HT1080 (cell line): ENCODE measurements around the gene PDZD8. TPM values are rescaled to one million over a fixed set of nuclear protein-coding genes. Genes with fewer than 3 reads are reported as not detected.
"Not testable (repeated sequence)": the region's sequence is repeated elsewhere in the genome, so short reads cannot be mapped to it uniquely, and the experiment has no call there.

ENCODE experiments used
- DNase-seq: peaks from one replicate; pipeline ENCODE4 v3.0.0-alpha.2; 2015; ENCODE audit warnings: low read depth
- total RNA-seq: library from RNA; depleted of rRNA; stranded (reverse); fragments of >200 nt; shearing (Covaris generic); gene quantifications from 2 replicates; pipeline ENCODE4 v1.2.3, GENCODE V29; 2014

Gene PDZD8
- total RNA-seq, 1 experiment from 2014 or later: 26.1 TPM

- DNase-seq: no peak
Observed at GRCh38 chr10:117299435-117299834, 75.8 kb downstream of the PDZD8 start.

DNA sequence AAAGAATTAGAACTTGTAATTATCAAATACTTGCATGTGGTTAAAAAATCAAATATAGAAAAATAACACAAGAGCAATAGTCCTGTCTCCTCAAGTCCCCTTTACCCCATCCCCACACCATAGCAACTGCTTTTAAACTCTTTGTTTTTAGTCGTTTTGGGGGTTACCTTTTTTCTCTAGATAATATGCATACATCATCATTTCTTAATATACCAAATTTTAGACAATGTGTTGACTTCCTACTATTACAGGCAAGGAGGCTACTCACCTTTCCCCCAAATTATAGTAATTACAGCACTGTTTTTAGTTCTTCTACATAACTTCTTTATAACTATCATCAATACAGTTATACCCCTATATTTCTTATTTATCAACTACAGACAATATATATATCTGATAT is 77.0 kb downstream of the PDZD8 start:
- no peak for DNase-seq

DNA sequence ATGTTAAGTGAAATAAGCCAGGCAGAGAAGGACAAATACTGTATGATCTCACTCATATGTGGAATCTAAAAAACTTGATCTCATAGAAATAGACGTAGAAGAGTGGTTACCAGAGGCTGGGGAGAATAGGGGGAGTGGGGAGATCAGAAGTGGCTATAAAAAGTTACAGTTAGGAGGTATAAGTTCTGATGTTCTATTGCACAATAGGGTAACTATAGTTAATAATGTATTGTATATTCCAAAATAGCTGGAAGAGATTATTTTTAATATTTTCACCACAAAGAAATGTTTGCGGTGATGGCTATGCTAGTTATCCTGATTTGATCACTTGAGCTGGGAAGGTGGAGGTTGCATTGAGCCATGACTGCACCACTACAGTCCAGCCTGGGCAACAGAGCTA is 80.5 kb downstream of the PDZD8 start:
- no peak for DNase-seq

- no peak for DNase-seq
Observed at GRCh38 chr10:117294039-117294645, 81.1 kb downstream of the PDZD8 start.

DNA sequence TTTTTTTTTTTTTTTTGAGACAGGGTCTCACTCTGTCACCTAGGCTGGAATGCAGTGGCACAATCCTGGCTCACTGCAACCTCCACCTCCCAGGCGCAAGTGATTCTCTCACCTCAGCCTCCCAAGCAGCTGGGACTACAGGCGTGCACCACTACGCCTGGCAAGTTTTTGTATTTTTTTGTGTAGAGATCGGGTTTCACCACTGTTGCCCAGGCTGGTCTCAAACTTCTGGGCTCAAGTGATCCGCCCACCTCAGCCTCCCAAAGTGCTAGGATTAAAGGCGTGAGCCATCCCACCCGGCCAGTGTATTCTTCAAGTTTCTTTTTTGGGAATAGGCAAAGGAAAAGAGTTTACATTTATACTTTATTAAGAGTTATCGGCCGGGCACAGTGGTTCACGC is 84.4 kb downstream of the PDZD8 start:
- DNase-seq: not testable (repeated sequence)

GRCh38 chr10:117284716-117285494 is 90.3 kb downstream of the PDZD8 start:
- DNase-seq: no peak

GRCh38 chr10:117277675-117278074 is 97.6 kb downstream of the PDZD8 start:
- no peak for DNase-seq

- DNase-seq: no peak
Observed at GRCh38 chr10:117275121-117275520, 100.1 kb downstream of the PDZD8 start.

- no peak for DNase-seq
Observed at GRCh38 chr10:117274509-117274908, 100.7 kb downstream of the PDZD8 start.

- DNase-seq: no peak
Observed at GRCh38 chr10:117273980-117274379, 101.3 kb downstream of the PDZD8 start.

GRCh38 chr10:117272195-117273076 is 102.8 kb downstream of the PDZD8 start:
- DNase-seq: no peak

- DNase-seq: peak; percentile 68
Observed at GRCh38 chr10:117271427-117271826, 103.8 kb downstream of the PDZD8 start.

DNA sequence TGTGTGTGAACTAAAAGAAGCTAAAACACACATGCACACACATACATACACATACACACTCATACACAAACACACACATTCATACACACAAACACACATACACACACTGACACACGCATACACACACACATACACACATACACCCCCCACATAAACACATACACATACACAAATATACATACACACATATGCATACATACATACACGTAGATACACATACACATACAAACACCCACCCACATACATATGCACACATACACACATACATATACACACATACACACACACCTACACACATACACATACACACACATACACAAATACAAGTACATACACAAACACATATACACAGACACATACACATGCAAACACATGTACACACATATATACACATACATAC is 106.3 kb downstream of the PDZD8 start:
- DNase-seq: no peak

DNA sequence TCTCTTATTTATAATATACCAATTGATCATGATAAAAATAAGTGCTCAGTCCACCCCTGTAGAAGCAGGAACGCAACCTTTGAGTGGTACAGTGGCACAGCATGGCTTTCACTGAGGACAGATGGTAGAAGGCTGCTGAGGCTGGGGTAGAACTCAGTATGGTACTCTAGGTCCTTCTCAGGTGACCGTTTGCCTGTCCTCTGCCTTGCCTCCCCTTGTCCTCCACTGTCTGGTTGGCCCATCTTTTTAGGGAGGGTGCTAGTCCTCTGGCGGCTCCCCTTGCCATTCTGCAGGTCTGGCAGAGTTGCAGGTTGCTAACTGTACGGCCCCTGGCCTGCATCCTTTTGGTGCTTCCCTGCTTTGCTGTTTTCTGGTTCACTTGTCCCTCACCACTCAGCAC is 107.0 kb downstream of the PDZD8 start:
- DNase-seq: no peak

DNA sequence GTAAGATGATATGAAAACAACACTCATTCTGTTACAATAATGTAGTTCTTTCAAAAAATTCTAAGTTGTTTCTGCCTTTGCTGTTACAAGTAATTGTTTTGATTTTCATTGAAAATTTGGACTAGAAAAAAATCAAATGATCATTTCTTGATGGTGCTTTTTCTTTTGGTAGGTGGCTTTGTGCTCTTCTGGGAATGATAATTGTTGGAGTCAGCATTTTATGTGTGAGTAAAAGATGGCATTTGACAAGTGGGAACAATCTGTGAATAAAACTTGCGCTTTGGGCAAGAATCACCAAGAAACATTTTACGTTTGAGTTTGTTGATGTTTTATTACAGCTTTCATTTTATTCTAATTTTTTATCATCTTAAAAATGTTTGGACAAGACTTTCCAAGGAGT is 108.4 kb downstream of the PDZD8 start:
- no peak for DNase-seq

DNA sequence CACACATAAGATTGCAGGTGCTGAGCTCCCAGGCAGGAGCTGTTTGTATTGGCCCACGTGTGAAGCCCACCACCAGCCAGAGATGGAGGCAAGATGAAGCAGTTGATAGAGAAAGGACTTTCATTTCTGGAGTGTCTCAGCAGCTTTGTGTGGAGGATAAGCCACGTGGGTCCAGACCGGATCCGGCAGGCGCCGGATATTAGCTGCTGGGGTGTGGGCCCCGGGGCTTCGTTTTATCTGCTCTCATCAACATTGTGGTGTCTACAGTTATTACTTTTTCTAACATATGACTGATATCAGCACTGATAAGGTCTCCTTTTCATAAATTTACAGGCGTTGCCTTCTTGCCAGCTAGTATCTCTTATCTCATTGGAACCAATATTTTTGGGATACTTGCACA is 108.8 kb downstream of the PDZD8 start:
- DNase-seq: no peak

DNA sequence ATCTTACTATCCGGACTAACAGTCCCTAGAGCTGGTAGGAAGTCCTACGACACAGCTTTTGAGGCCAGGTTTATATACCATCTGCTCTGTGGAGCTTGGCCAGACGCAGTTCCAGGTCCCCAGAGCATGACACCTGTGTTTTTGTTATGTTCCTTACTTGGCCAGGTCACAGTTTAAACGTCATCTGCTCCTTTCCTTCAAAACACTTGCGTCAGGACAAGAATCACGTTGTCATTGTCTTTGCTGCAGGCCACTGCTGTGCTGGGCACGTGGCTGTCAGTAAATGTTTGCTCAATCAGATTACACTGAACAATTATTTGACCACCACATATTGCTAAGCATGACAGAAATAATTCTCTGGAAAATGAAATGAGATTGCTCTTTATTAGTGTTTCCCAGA is 110.5 kb downstream of the PDZD8 start:
- no peak for DNase-seq

DNA sequence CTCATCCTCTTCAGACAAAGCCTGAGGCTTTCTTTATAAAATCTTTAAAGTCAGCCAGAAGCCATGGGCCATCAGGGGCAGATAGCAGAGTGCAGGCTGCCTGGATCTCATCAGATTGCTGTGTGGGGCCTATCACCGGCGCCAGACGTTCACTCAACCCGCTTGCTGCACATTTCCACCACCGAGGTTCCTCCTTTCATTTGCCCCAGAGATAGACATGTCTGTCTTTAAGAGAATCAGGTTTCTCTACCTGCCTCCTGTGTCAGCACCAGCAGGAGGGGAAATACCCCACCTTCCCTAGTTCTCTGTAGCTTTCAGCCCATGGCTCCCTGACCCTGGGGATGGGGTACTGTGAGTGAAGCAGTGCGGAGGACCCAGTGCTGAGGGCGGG is 112.3 kb downstream of the PDZD8 start:
- no peak for DNase-seq

DNA sequence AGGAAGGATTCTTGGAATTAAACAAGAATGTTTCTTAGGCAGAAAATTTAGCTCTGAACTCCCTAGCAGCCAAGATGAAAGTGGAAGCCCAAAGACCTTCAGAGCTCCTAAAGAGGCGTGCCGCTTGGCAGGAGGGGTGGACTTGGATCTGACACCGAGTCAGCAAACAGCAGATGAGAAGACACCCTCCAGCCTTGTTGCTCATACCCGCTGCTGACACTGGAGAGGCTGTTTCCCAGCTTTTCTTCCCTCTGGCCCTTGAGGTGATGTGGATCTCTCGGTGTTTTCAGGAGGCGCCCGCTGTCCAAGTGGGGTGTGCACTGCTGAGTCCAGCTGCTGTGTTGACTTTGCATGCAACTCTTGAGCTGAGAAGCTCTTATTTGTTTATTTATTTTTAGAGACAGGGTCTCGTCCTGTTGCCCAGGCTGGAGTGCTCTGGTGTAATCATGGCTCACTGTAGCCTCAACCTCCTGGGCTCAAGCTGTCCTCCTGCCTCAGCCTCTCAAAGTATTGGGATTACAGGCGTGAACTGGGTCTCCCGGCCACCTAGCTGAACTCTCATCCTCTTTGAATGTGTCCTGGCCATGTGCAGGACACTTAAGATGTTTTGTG is 112.8 kb downstream of the PDZD8 start:
- no peak for DNase-seq

- DNase-seq: no peak
Observed at GRCh38 chr10:117261501-117261900, 113.7 kb downstream of the PDZD8 start.

DNA sequence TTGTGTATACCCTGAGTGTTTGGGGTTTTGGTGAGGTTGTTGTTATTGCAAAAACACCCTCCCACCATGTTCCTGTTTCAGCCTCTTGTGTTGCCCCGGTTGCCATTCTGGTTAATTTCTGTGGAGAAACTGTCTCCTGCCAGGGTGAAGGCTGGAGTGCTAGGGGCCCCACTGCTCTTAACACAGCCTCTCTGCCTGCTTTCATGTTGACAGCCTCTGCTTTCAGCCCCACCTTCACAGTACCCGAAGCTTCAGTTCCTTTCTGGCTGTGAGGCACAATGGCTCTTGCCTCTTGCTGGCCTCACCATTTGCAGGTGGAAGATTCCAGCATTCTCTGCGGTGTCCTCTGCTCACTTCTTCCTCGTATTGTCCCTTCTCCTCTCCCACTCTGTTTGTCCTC is 115.2 kb downstream of the PDZD8 start:
- DNase-seq: no peak

- no peak for DNase-seq
Observed at GRCh38 chr10:117259279-117259678, 116.0 kb downstream of the PDZD8 start.
